Activated naive CD8-positive, alpha-beta T cell treated with anti-CD3 and anti-CD28 coated beads for 36 hours (primary cell): ENCODE measurements around the gene PDE11A. TPM values are rescaled to one million over a fixed set of nuclear protein-coding genes. Genes with fewer than 3 reads are reported as not detected.
A peak's percentile ranks its signal among the peaks of the same experiment; 100 is the strongest.
"Not testable (repeated sequence)": the region's sequence is repeated elsewhere in the genome, so short reads cannot be mapped to it uniquely, and the experiment has no call there.

Experiments
- DNase-seq: peaks from one replicate; pipeline ENCODE4 v3.0.0; 2021
- H3K27ac Mint-ChIP-seq: one replicate; pipeline ENCODE4 v1.8.0; 2022; ENCODE audit warnings: mild to moderate bottlenecking, moderate library complexity, mixed read lengths
- H3K27me3 Mint-ChIP-seq: one replicate; pipeline ENCODE4 v1.8.0; 2022; ENCODE audit warnings: mild to moderate bottlenecking, mixed read lengths
- H3K36me3 Mint-ChIP-seq: one replicate; pipeline ENCODE4 v1.8.0; 2021; ENCODE audit warnings: mild to moderate bottlenecking, mixed read lengths
- H3K4me1 Mint-ChIP-seq: one replicate; pipeline ENCODE4 v1.8.0; 2021; ENCODE audit warnings: mixed read lengths
- H3K4me3 Mint-ChIP-seq: one replicate; pipeline ENCODE4 v1.8.0; 2022; ENCODE audit warnings: mild to moderate bottlenecking, moderate library complexity, mixed read lengths
- H3K9me3 Mint-ChIP-seq: one replicate; pipeline ENCODE4 v1.8.0; 2022; ENCODE audit warnings: mixed read lengths
- total RNA-seq, 2 experiments: library from RNA; stranded (reverse); gene quantifications; one replicate each; pipeline ENCODE4 v1.2.3, GENCODE V29; 2021

Gene PDE11A
- total RNA-seq, 2 experiments from 2014 or later: 0.10 TPM; not detected in 1

GRCh38 chr2:178002038-178002437 lies 70.5 kb downstream of the PDE11A start:
- Mint-ChIP-seq H3K27ac (no peak overlapping the region), H3K4me1 (no peaks in the 10 kb centered on the region), H3K4me3 (no peak overlapping the region), H3K9me3 (no peaks in the 10 kb centered on the region), H3K36me3 (no peaks in the 10 kb centered on the region), H3K27me3 (peaks cover 4% of the 10 kb centered on the region)
- DNase-seq: no peak

- Mint-ChIP-seq H3K27ac (no peak overlapping the region), H3K27me3 (peaks cover 4% of the 10 kb centered on the region), H3K4me1 (no peaks in the 10 kb centered on the region), H3K9me3 (no peaks in the 10 kb centered on the region), H3K36me3 (no peaks in the 10 kb centered on the region), H3K4me3 (no peak overlapping the region)
- no peak for DNase-seq
These were observed 73.6 kb downstream of the PDE11A start for GRCh38 chr2:177998996-177999395.

- Mint-ChIP-seq H3K27me3 (no peaks in the 10 kb centered on the region), H3K36me3 (no peaks in the 10 kb centered on the region), H3K9me3 (no peaks in the 10 kb centered on the region), H3K27ac (no peak overlapping the region), H3K4me3 (no peak overlapping the region), H3K4me1 (no peaks in the 10 kb centered on the region)
- DNase-seq: no peak
These were observed 74.6 kb downstream of the PDE11A start for GRCh38 chr2:177998006-177998405.

- Mint-ChIP-seq H3K27me3 (peaks cover 3% of the 10 kb centered on the region), H3K4me3 (no peak overlapping the region), H3K27ac (no peak overlapping the region), H3K9me3 (no peaks in the 10 kb centered on the region), H3K36me3 (no peaks in the 10 kb centered on the region), H3K4me1 (no peaks in the 10 kb centered on the region)
- DNase-seq: no peak
These were observed 79.6 kb downstream of the PDE11A start for GRCh38 chr2:177992992-177993391.

GRCh38 chr2:177989029-177989885 lies 83.3 kb downstream of the PDE11A start:
- Mint-ChIP-seq H3K27ac (no peak overlapping the region), H3K27me3 (peaks cover 10% of the 10 kb centered on the region), H3K4me1 (no peaks in the 10 kb centered on the region), H3K36me3 (no peaks in the 10 kb centered on the region), H3K4me3 (no peak overlapping the region), H3K9me3 (no peaks in the 10 kb centered on the region)
- no peak for DNase-seq

- Mint-ChIP-seq H3K9me3 (no peaks in the 10 kb centered on the region), H3K4me1 (no peaks in the 10 kb centered on the region), H3K27me3 (peaks cover 18% of the 10 kb centered on the region), H3K36me3 (no peaks in the 10 kb centered on the region), H3K27ac (no peak overlapping the region), H3K4me3 (no peak overlapping the region)
- no peak for DNase-seq
These were observed 87.8 kb downstream of the PDE11A start for GRCh38 chr2:177984749-177985148.

GRCh38 chr2:177983183-177983788 lies 89.3 kb downstream of the PDE11A start:
- no peaks in the 10 kb centered on the region for H3K9me3 Mint-ChIP-seq
- H3K27ac Mint-ChIP-seq: no peak overlapping the region
- peak; percentile 7 for DNase-seq
- peaks cover 18% of the 10 kb centered on the region for H3K27me3 Mint-ChIP-seq
- H3K36me3 Mint-ChIP-seq: no peaks in the 10 kb centered on the region
- H3K4me1 Mint-ChIP-seq: no peaks in the 10 kb centered on the region
- H3K4me3 Mint-ChIP-seq: no peak overlapping the region

GRCh38 chr2:177972782-177973181 lies 99.8 kb downstream of the PDE11A start:
- H3K36me3 Mint-ChIP-seq: no peaks in the 10 kb centered on the region
- no peak overlapping the region for H3K4me3 Mint-ChIP-seq
- no peak for DNase-seq
- H3K27ac Mint-ChIP-seq: no peak overlapping the region
- no peaks in the 10 kb centered on the region for H3K4me1 Mint-ChIP-seq
- H3K27me3 Mint-ChIP-seq: no peaks in the 10 kb centered on the region
- H3K9me3 Mint-ChIP-seq: no peaks in the 10 kb centered on the region

GRCh38 chr2:177972123-177972522 lies 100.5 kb downstream of the PDE11A start:
- DNase-seq: no peak
- H3K4me3 Mint-ChIP-seq: no peak overlapping the region
- H3K9me3 Mint-ChIP-seq: no peaks in the 10 kb centered on the region
- no peak overlapping the region for H3K27ac Mint-ChIP-seq
- H3K36me3 Mint-ChIP-seq: no peaks in the 10 kb centered on the region
- H3K27me3 Mint-ChIP-seq: no peaks in the 10 kb centered on the region
- H3K4me1 Mint-ChIP-seq: no peaks in the 10 kb centered on the region

GRCh38 chr2:177970670-177971454 lies 101.7 kb downstream of the PDE11A start:
- no peaks in the 10 kb centered on the region for H3K36me3 Mint-ChIP-seq
- no peak overlapping the region for H3K4me3 Mint-ChIP-seq
- no peak overlapping the region for H3K27ac Mint-ChIP-seq
- no peaks in the 10 kb centered on the region for H3K4me1 Mint-ChIP-seq
- DNase-seq: no peak
- no peaks in the 10 kb centered on the region for H3K9me3 Mint-ChIP-seq
- no peaks in the 10 kb centered on the region for H3K27me3 Mint-ChIP-seq

- no peaks in the 10 kb centered on the region for H3K27me3 Mint-ChIP-seq
- no peaks in the 10 kb centered on the region for H3K36me3 Mint-ChIP-seq
- no peaks in the 10 kb centered on the region for H3K4me1 Mint-ChIP-seq
- H3K27ac Mint-ChIP-seq: no peak overlapping the region
- no peak overlapping the region for H3K4me3 Mint-ChIP-seq
- no peaks in the 10 kb centered on the region for H3K9me3 Mint-ChIP-seq
- DNase-seq: no peak
These were observed 107.7 kb downstream of the PDE11A start for GRCh38 chr2:177964892-177965291.

GRCh38 chr2:177952151-177952550 lies 120.4 kb downstream of the PDE11A start:
- Mint-ChIP-seq H3K4me1 (no peaks in the 10 kb centered on the region), H3K9me3 (no peaks in the 10 kb centered on the region), H3K27me3 (peaks cover 3% of the 10 kb centered on the region), H3K27ac (no peak overlapping the region), H3K4me3 (no peak overlapping the region), H3K36me3 (no peaks in the 10 kb centered on the region)
- DNase-seq: no peak

- not testable (repeated sequence) for H3K27ac Mint-ChIP-seq, H3K4me3 Mint-ChIP-seq, H3K4me1 Mint-ChIP-seq, H3K36me3 Mint-ChIP-seq, H3K9me3 Mint-ChIP-seq, DNase-seq, H3K27me3 Mint-ChIP-seq
These were observed 125.0 kb downstream of the PDE11A start for GRCh38 chr2:177947598-177947997.

- not testable (repeated sequence) for H3K27ac Mint-ChIP-seq, H3K4me1 Mint-ChIP-seq, H3K36me3 Mint-ChIP-seq, H3K27me3 Mint-ChIP-seq, H3K9me3 Mint-ChIP-seq, H3K4me3 Mint-ChIP-seq, DNase-seq
These were observed 128.0 kb downstream of the PDE11A start for GRCh38 chr2:177944530-177944929.

- no peak overlapping the region for H3K27ac Mint-ChIP-seq
- no peaks in the 10 kb centered on the region for H3K9me3 Mint-ChIP-seq
- no peaks in the 10 kb centered on the region for H3K4me1 Mint-ChIP-seq
- H3K27me3 Mint-ChIP-seq: peaks cover 3% of the 10 kb centered on the region
- DNase-seq: no peak
- no peaks in the 10 kb centered on the region for H3K36me3 Mint-ChIP-seq
- H3K4me3 Mint-ChIP-seq: no peak overlapping the region
These were observed 129.8 kb downstream of the PDE11A start for GRCh38 chr2:177942731-177943130.
